Cardiac fibroblast (primary cell): ENCODE results near the gene PBX2.
"Not testable (repeated sequence)": the region's sequence is repeated elsewhere in the genome, so short reads cannot be mapped to it uniquely, and the experiment has no call there.

ENCODE experiments used
- DNase-seq, 2 donors: peaks; one replicate each; pipeline versions ENCODE4 v3.0.0 to v3.0.0-alpha.2; 2010; ENCODE audit warnings: low read depth in 2 of 2
- H3K4me3 ChIP-seq, 2 donors: replicated peaks in 1 of 2; 1 replicate in 1 of 2; 2 replicates in 1 of 2; pipeline ENCODE4 v1.5.1; 2011; ENCODE audit warnings: low read depth in 2 of 2, low read length in 2 of 2, mild to moderate bottlenecking in 2 of 2, moderate library complexity in 1 of 2
- CTCF ChIP-seq: IDR thresholded peaks from one replicate; pipeline ENCODE4 v1.5.1; 2011; ENCODE audit warnings: low read depth, mild to moderate bottlenecking, low read length, inconsistent platforms

The PBX2 gene

GRCh38 chr6:32195902-32196681 is 6.1 kb upstream of the PBX2 start:
- no peak for TF ChIP-seq CTCF
- peak; percentile 95 to 98 for DNase-seq
- peak overlapping the region; percentile 75 to 84 for H3K4me3 ChIP-seq

- H3K4me3 ChIP-seq: peak overlapping the region in 1 of 2 donors; percentile 84
- DNase-seq: peak; percentile 100
- TF ChIP-seq CTCF: peak; percentile 63
Measured at GRCh38 chr6:32195652-32195901, 5.6 kb upstream of the PBX2 start.

- DNase-seq: peak; percentile 78 to 79
- TF ChIP-seq CTCF: peak; percentile 61
- peak overlapping the region; percentile 41 to 51 for H3K4me3 ChIP-seq
Measured at GRCh38 chr6:32194825-32195651, 5.0 kb upstream of the PBX2 start.

GRCh38 chr6:32194388-32194787 is 4.4 kb upstream of the PBX2 start:
- DNase-seq: no peak
- no peak overlapping the region for H3K4me3 ChIP-seq
- TF ChIP-seq CTCF: no peak

GRCh38 chr6:32193096-32193495 is 3.1 kb upstream of the PBX2 start:
- not testable (repeated sequence) for H3K4me3 ChIP-seq, DNase-seq

- TF ChIP-seq CTCF: no peak
- peak; percentile 37 to 55 for DNase-seq
- peak within 1 kb of the TSS in 1 of 2 donors; percentile 14 for H3K4me3 ChIP-seq
Measured at GRCh38 chr6:32192608-32193039, 2.6 kb upstream of the PBX2 start, which contains the start of gene GPSM3. GPSM3 (minus strand) TSS chr6:32192643; CDS start chr6:32192513, 130 bp downstream.

- no peak for TF ChIP-seq CTCF
- H3K4me3 ChIP-seq: peak overlapping the region in 1 of 2 donors; percentile 14
- no peak for DNase-seq
Measured at GRCh38 chr6:32191696-32192607, 1.9 kb upstream of the PBX2 start.
